ENCODE results near the gene UBE2J2.

DNA sequence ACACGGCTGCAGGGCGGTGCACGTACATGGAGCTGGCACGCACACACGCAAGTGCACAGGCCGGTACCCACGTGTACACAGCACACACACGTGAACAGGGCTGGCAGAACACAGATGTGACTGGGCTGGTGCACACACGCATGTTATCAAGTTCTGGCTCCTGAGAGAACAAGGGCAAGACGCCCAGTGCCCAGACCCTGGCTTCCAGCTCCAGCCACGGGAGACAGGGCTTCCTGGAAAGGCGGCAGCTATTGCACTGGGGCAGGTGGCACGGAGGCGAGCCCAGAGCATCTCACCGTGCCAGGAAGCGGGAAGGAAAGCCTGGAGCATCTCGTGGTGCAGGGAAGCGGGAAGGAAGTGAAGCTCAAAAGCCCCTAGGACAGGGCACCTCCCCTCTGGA, 47.7 kb downstream of the UBE2J2 start:
- TF ChIP-seq, protein P1, sequence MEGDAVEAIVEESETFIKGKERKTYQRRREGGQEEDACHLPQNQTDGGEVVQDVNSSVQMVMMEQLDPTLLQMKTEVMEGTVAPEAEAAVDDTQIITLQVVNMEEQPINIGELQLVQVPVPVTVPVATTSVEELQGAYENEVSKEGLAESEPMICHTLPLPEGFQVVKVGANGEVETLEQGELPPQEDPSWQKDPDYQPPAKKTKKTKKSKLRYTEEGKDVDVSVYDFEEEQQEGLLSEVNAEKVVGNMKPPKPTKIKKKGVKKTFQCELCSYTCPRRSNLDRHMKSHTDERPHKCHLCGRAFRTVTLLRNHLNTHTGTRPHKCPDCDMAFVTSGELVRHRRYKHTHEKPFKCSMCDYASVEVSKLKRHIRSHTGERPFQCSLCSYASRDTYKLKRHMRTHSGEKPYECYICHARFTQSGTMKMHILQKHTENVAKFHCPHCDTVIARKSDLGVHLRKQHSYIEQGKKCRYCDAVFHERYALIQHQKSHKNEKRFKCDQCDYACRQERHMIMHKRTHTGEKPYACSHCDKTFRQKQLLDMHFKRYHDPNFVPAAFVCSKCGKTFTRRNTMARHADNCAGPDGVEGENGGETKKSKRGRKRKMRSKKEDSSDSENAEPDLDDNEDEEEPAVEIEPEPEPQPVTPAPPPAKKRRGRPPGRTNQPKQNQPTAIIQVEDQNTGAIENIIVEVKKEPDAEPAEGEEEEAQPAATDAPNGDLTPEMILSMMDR (IDR thresholded peaks at IDR 0.05; ENCODE audit: low read depth, low read length), result no peak
- TF ChIP-seq EZH2phosphoT487 (IDR thresholded peaks at IDR 0.05; ENCODE audit: low read depth), result no peak

Data from OCI-LY3 (cell line).